Measurements from ENCODE around the gene FSD1.
A peak's percentile ranks its signal among the peaks of the same experiment; 100 is the strongest.
"Not testable (repeated sequence)": the region's sequence is repeated elsewhere in the genome, so short reads cannot be mapped to it uniquely, and the experiment has no call there.

The FSD1 gene

GRCh38 chr19:4286141-4286540 lies 18.3 kb upstream of the FSD1 start:
- DNase-seq: not testable (repeated sequence)

GRCh38 chr19:4288091-4288777 lies 16.2 kb upstream of the FSD1 start:
- no peak for DNase-seq

- DNase-seq: no peak
These were observed 13.1 kb upstream of the FSD1 start for GRCh38 chr19:4291184-4291732.

- DNase-seq: no peak
These were observed 11.9 kb upstream of the FSD1 start for GRCh38 chr19:4292515-4292914.

- no peak for DNase-seq
These were observed 10.0 kb upstream of the FSD1 start for GRCh38 chr19:4294389-4294788.

GRCh38 chr19:4295972-4296771 lies 8.2 kb upstream of the FSD1 start:
- peak; percentile 95 for DNase-seq

- DNase-seq: no peak
These were observed 6.2 kb upstream of the FSD1 start for GRCh38 chr19:4297901-4298809.

DNA sequence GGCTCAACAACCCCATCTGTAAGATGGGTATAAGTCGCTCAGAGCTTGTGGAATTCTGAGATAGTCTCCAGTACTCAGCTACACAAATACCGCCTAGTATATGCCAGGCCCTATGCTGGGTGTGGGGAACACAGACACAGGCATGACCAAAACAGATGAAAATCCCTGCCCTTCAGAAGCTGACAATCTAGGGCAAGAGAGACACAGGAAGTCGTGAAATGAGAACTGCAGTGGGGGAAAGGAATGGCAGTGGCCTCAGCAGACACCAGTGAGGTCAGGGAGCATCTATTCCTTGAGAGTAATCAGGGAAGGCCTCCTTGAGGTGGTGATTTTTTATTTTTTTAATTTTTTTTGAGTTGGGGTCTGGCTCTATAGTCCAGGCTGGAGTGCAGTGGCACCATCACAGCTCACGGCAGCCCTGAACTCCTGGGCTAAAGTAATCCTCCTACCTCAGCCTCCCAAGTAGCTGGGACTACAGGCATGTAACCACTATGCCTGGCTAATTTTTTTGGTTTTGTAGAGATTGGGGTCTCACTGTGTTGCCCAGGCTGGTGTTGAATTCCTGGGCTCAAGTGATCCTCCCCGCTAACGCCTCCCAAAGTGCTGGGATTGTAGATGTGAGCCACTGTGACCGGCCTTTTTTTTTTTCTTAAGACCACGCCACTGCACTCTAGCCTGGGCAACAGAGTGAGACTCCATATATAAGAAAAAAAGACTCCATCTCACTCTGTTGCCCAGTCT lies 5.4 kb upstream of the FSD1 start:
- no peak for DNase-seq

DNA sequence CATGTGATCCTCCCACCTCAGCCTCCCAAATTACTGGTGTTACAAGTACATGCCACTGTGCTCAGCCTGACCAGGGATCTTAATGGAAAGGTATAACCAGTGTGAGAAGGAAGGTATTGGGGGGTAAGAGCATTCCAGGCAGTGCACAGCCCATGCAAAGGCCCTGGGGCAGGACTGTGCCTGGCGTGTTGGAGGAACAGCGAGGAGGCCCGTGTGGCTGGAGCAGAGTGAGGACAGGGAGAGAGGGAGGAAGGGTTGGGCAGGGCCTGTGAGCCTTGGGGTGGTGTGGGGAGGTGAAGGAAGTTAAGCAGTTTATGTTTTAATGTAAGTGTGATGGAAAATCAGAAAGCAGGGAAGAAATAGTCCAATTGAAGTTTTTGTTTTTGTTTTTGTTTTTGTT lies 3.8 kb upstream of the FSD1 start:
- no peak for DNase-seq

DNA sequence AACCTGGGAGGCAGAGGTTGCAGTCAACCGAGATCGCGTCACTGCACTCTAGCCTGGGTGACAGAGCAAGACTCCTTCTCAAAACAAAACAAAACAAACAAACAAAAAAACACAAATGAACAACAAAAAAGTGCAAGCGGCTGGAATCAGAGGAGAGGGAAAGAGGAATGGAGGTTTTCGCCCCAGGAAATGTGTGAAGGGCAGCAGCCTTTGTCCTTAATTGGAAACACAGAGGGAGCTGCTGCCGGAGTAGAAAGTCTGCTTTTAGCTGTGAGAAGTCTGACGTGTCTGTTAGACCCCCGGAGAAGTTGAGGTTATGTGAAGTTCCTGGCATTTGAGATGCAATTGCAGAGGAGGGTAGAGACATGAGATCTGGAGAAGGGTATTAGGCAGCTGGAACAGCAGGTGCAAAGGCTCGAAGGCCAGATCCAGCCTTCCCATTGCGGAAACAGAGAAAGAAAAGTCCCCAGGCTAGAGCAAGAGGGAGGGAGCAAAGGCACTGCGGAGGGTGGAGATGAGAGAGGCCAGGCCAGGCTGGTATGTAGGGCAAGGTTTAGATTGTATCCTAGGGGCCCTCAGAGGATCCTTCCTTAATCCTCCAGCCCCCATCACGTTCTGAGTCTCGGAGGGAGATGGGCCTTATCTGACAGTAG lies 2.7 kb upstream of the FSD1 start:
- no peak for DNase-seq

GRCh38 chr19:4302243-4302640 lies 2.2 kb upstream of the FSD1 start, which contains the start of gene TMIGD2:
Gene TMIGD2, minus strand, starts transcription at chr19:4302389. Its CDS starts 4 bp downstream, at chr19:4302385.
- no peak for DNase-seq

DNA sequence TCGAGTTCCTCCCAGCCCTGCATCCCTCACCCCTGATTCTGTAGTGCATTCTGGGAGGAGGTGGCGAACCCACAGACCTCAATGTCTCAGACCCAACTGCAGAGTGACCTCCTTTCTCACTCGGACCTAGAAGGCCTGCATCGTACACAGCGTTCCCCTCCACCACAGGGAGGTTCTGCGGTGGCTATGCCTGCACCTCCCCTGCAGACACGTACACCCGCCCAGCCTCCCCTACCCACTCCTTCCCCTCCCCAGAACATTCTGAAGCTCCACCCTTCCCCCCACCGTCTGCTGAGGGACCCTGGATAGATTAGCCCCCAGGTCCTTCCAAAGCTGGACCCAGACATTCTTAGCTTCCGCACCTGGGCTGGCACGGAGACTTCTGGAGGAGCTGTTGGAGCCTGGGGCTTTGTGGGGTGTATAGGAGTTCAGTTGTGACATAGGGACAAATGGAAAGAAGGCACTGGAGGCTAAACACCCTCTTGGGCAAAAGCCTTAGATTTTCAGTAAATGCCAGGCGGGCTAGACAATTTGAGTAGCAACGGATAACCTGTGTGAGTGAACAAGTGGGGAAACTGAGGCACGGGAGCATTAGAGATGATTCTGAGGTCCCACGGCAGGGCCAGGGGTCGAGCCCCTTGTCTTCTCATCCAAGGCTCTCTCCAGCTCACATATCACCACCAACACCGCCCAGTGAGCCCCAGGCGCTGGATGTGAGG lies 420 bp upstream of the FSD1 start:
- no peak for DNase-seq

DNA sequence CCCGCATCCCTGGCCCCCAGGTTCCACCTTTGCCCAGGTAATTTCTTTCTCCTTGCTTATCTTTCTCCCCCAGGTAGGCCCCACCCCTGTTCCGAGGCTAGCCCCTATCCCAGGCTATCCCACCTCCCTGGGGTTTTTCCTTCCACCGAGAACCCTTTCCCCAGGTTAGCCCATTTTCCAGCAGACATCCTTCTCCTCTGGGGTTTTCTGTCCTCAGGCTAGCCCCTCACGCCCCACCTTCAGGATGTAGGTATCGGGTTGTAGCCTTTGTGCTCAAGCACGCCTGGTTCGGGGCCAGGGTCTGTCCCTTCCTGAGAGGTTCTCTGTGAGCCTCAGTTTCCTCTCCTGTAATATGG lies 837 bp downstream of the FSD1 start:
- no peak for DNase-seq

DNA sequence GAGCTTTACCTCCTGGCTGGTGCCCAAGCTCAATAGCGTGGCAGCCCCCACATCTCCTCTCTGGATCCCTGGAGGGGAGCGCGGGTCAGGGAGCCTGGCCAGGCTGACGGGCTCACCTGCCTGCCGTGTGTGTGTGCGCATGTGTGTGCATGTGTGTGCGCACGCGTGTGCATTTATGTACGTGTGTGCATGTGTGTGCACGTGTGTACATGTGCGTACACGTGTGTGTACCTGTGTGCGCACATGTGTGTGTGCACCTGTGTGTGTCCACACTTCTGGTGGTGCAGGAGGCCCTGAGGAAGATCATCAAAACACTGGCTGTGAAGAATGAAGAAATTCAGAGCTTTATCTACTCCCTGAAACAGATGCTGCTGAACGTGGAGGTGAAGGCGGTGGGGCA lies 1.3 kb downstream of the FSD1 start:
- DNase-seq: no peak

DNA sequence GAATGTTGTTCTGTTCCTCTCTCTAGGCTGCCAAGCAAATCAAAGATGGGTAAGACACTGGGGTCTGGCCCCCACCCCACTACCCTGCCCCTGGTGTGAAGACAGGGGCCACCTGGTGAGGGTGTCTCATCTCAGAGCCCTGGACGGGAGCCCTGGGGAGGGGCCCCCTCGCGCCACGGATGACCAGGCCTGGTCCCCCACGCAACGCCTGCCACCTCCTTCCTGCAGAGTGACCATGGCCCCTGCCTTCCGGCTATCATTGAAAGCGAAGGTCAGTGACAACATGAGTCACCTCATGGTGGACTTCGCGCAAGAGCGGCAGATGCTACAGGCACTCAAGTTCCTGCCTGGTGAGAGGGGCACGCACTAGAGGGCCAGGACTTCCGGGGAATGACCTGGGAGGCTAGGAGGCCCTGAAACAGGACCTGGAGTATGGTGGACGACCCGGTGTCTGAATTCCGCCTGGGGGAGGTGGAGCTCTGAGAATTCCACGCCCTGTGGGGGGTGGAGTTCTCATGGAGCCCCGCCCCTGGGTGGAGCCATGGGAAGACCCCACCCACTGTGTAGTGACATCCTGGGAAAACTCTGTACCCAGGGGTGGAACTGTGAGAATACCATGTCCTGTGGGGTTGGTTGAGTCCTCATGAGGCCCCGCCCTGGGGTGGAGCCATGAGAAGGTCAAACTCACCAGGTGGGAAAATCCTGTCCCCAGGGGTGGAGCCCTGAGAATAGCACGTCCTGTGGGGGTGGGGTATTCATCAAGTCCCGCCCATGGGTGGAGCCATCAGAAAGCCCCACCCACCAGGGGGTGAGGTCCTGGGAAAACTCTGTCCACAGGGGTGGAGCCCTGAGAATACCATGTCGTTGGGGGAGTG lies 6.1 kb downstream of the FSD1 start:
- no peak for DNase-seq

DNA sequence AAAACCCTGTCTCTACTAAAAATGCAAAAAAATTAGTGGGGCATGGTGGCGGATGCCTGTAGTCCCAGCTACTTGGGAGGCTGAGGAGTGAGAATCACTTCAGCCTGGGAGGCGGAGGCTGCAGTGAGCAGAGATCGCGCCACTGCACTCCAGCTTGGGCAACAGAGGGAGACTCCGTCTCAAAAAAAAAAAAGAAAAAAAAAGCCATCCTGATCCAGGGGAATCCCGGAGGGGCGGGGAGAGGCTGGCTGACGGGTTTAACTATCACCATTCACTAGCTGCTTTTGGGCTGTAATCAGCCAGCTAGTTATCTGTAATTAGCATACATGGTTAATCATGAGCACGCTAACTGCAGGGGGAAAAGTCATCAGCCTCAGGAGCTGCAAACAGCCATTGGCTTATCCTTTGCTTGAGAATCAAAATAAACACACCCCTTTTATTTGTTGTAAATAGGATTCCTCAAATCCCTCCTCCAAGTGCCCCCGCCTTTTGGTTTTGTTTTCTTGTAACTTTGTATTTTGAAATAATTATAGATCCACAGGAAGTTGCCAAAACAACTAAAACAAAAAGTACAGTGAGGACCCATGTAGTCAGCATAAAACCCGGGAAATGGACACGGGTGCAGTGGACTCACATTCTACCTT lies 9.6 kb downstream of the FSD1 start:
- DNase-seq: no peak

DNA sequence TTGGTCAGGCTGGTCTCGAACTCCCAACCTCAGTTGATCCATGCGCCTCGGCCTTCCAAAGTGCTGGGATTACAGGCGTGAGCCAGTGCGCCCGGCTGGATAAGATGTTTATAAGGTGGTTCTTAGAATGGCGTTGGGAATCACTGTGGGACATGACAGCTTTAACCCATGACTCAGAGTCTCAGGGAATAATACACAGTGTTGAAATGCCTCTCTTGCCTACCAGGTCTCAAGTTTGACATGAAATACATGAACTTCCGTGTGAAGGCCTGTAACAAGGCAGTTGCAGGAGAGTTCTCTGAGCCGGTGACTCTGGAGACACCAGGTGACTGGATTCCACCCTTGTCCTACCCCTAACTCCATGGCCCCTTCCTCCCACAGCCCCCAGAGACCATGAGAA lies 12.6 kb downstream of the FSD1 start:
- DNase-seq: no peak

DNA sequence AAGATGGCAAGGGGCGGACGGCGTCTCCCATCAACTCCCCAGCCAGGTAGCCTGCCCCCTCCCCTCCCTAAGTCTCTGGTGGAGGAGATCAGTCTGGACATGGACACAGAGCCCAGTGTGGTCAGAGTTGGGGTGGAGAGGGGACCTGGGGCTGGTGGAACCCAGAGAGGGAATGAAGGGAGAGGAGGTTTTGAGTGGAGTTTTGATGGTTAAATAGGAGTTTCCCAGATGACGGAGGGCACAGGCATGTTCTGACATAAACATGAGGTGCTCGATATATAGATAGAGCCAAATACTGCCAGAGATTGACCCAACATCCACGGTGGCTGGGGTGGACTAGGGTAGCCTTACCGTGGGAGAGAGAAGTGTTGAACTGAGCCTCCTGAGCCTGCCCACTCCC lies 14.1 kb downstream of the FSD1 start:
- no peak for DNase-seq

- DNase-seq: no peak
These were observed 14.8 kb downstream of the FSD1 start for GRCh38 chr19:4319067-4319718.
